ENCODE data around the gene CEMIP. TPM values are rescaled to one million over a fixed set of nuclear protein-coding genes. Genes with fewer than 3 reads are reported as not detected.
A peak's percentile ranks its signal among the peaks of the same experiment; 100 is the strongest.

CEMIP gene
- total and polyA plus RNA-seq, 2 experiments from 2014 or later, result 0.27 to 2.1 TPM

- no peak for TF ChIP-seq JUNB (IDR thresholded peaks at IDR 0.05; ENCODE audit: unreplicated experiment)
- no peak for TF ChIP-seq EZH2 (IDR thresholded peaks at IDR 0.05; ENCODE audit: low read depth, unreplicated experiment)
- TF ChIP-seq REST (IDR thresholded peaks at IDR 0.05; ENCODE audit: unreplicated experiment), result no peak
- no peak for TF ChIP-seq CTCF (conservative IDR thresholded peaks at IDR 0.05; ENCODE audit: low read depth in 2 of 2)
- TF ChIP-seq NANOG (IDR thresholded peaks at IDR 0.05; ENCODE audit: borderline replicate concordance), result no peak
- TF ChIP-seq ZNF331 (CRISPR knock-in tag; IDR thresholded peaks at IDR 0.05; ENCODE audit: low read depth), result no peak
- TF ChIP-seq STAT1 (IDR thresholded peaks at IDR 0.05; ENCODE audit: unreplicated experiment), result no peak
- no peak for TF ChIP-seq ETS1 (IDR thresholded peaks at IDR 0.05)
- TF ChIP-seq EZH2phosphoT487 (IDR thresholded peaks at IDR 0.05; ENCODE audit: unreplicated experiment), result no peak
- no peak for TF ChIP-seq ZNF462 (CRISPR knock-in tag; IDR thresholded peaks at IDR 0.05)
- no peak for TF ChIP-seq POLR2AphosphoS5 (IDR thresholded peaks at IDR 0.05; ENCODE audit: low read depth)
- no peak for TF ChIP-seq CREB1 (CRISPR knock-in tag; IDR thresholded peaks at IDR 0.05; ENCODE audit: low read depth)
- no peak overlapping the region for H3K4me3 Mint-ChIP-seq
These were observed 45.7 kb upstream of the CEMIP start for GRCh38 chr15:80733460-80733859.

More at GRCh38 chr15:80733460-80733859, 45.7 kb upstream of the CEMIP start:
- peaks cover 24% of the 10 kb centered on the region for H3K4me1 Mint-ChIP-seq
- no peaks in the 10 kb centered on the region for H3K4me1 ChIP-seq (ENCODE audit: insufficient read depth)
- H3K27ac Mint-ChIP-seq, result no peak overlapping the region
- H3K4me3 ChIP-seq, result no peak overlapping the region
- H3K27me3 ChIP-seq (ENCODE audit: insufficient read depth), result no peaks in the 10 kb centered on the region
- no peak overlapping the region for H2AFZ ChIP-seq
- H3K4me2 ChIP-seq, result no peak overlapping the region
- H3K9me2 ChIP-seq (ENCODE audit: insufficient read depth), result no peaks in the 10 kb centered on the region
- peaks cover 6% of the 10 kb centered on the region for H3K27me3 Mint-ChIP-seq (ENCODE audit: insufficient read depth, low read depth, poor library complexity)
- H4K20me1 ChIP-seq (replicated peaks; ENCODE audit: insufficient read depth), result peaks cover 12% of the 10 kb centered on the region; the same call in 1 of the 2 replicates
- DNase-seq (ENCODE audit: low spot score) (no peak), ATAC-seq (no peak)
- H3K27ac ChIP-seq (ENCODE audit: low read depth), result 0 out of 2 replicates have a peak overlapping the region, but pooled peaks have one; percentile 39
- no peaks in the 10 kb centered on the region; the same call in 2 of the 3 replicates for H3K36me3 Mint-ChIP-seq (ENCODE audit: low read depth)
- H3K79me2 ChIP-seq (replicated peaks; ENCODE audit: insufficient read depth), result peaks cover 19% of the 10 kb centered on the region
- H3K9me3 Mint-ChIP-seq, result no peaks in the 10 kb centered on the region; the same call in 2 of the 3 replicates
- no peaks in the 10 kb centered on the region for H3F3A ChIP-seq (replicated peaks; ENCODE audit: low read depth)
- no peaks in the 10 kb centered on the region for H3K36me3 ChIP-seq (ENCODE audit: insufficient read depth)
